ENCODE results near the gene MARVELD3. TPM values are rescaled to one million over a fixed set of nuclear protein-coding genes. Genes with fewer than 3 reads are reported as not detected.

Gene MARVELD3
- total and polyA plus RNA-seq, 9 donors, result 0.10 to 9.2 (median 0.68) TPM; not detected in 1

GRCh38 chr16:71658771-71659170, 32.8 kb downstream of the MARVELD3 start:
- no peak for DNase-seq
- intact Hi-C loops (cut with DNase I), result no loop called here
- TF ChIP-seq POLR2A (IDR thresholded peaks at IDR 0.05) (no peak), CTCF (IDR thresholded peaks at IDR 0.05) (no peak), EP300 (IDR thresholded peaks at IDR 0.05) (no peak)
- no peak overlapping the region for H3K27ac ChIP-seq
- 78 to 89% (median 81%) methylated on average over 4 of the region's 4 CpGs for WGBS, 3 donors
- H3K4me1 ChIP-seq (ENCODE audit: insufficient read depth), result no peaks in the 10 kb centered on the region
- no peak overlapping the region for H3K4me3 ChIP-seq
- no peaks in the 10 kb centered on the region for H3K36me3 ChIP-seq
- H3K27me3 ChIP-seq, result no peaks in the 10 kb centered on the region
- H3K9me3 ChIP-seq, result no peaks in the 10 kb centered on the region

GRCh38 chr16:71659471-71659870, 33.5 kb downstream of the MARVELD3 start:
- TF ChIP-seq CTCF (IDR thresholded peaks at IDR 0.05) (no peak), POLR2A (IDR thresholded peaks at IDR 0.05) (no peak), EP300 (IDR thresholded peaks at IDR 0.05) (no peak)
- H3K27ac ChIP-seq, result no peak overlapping the region
- H3K36me3 ChIP-seq, result no peaks in the 10 kb centered on the region
- DNase-seq, result no peak
- no peaks in the 10 kb centered on the region for H3K27me3 ChIP-seq
- WGBS, 3 donors, result 96 to 98% (median 98%) methylated on average over 2 of the region's 2 CpGs
- no peaks in the 10 kb centered on the region for H3K4me1 ChIP-seq (ENCODE audit: insufficient read depth)
- no peaks in the 10 kb centered on the region for H3K9me3 ChIP-seq
- intact Hi-C loops (cut with DNase I), result no loop called here
- H3K4me3 ChIP-seq, result no peak overlapping the region

DNA sequence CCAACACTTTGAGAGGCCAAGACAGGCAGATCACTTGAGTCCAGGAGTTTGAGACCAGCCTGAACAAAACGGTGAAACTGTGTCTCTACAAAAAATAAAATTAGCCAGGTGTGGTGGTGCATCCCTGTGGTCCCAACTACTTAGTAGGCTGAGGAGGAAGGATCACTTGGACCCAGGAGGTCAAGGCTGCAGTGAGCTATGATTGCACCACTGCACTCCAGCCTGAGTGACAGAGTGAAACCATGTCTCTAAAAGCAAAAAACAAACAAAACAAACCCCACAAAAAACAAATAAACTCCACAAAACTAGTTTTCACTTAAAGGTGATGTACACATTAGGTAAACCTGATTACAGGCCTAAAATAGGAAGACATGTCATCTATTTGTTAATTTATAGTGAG, 40.3 kb downstream of the MARVELD3 start:
- intact Hi-C loops (cut with DNase I), result no loop called here
- Histone ChIP-seq H3K27me3 (no peaks in the 10 kb centered on the region), H3K9me3 (no peaks in the 10 kb centered on the region), H3K27ac (no peak overlapping the region), H3K4me3 (no peak overlapping the region), H3K4me1 (ENCODE audit: insufficient read depth) (no peaks in the 10 kb centered on the region), H3K36me3 (no peaks in the 10 kb centered on the region)
- TF ChIP-seq CTCF (IDR thresholded peaks at IDR 0.05), result no peak
- no peak for TF ChIP-seq POLR2A (IDR thresholded peaks at IDR 0.05)
- TF ChIP-seq EP300 (IDR thresholded peaks at IDR 0.05), result no peak
- DNase-seq, result no peak
- WGBS, 3 donors, result 75 to 79% (median 77%) methylated on average over 1 of the region's 1 CpG

DNA sequence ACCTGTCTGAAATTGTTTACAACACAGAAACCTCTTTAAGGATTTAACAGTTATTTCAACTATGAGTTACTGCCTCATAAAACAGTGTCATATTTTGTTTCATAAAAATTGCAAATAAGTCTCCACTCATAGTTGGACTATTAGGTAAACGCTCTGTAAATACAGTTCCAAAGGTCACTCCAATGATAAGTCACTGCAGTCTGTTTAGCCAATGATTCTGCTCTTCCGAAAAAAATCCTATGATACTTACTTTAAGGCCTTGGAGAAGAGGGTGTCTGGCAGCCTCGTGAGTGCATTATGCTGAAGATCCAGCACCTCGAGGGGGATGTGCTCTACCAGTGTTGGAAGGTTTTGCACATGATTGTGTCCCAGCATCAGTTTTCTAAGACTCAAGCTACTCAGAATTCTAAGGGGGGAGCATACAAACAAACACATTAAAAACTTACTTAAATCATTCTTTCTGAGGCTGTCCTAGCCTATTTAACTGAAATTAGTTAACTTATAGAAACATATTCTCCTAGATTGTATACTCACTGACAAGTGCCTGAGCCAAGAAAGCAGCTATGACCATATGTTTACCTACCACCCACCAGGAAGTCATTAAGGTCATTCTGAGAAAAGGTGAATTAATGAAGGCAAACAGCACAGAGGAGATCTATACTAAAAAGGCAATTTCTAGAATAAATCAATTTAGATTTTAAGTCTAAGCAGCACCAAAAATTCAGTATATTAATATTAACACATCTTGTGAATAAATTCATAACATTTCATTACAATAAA, 41.1 kb downstream of the MARVELD3 start:
- H3K27ac ChIP-seq, result no peak overlapping the region
- intact Hi-C loops (cut with DNase I), result no loop called here
- no peak overlapping the region for H3K4me3 ChIP-seq
- no peaks in the 10 kb centered on the region for H3K36me3 ChIP-seq
- DNase-seq, result no peak
- TF ChIP-seq EP300 (IDR thresholded peaks at IDR 0.05), result no peak
- no peak for TF ChIP-seq CTCF (IDR thresholded peaks at IDR 0.05)
- no peak for TF ChIP-seq POLR2A (IDR thresholded peaks at IDR 0.05)
- 47 to 57% (median 48%) methylated on average over 4 of the region's 4 CpGs for WGBS, 3 donors
- no peaks in the 10 kb centered on the region for H3K4me1 ChIP-seq (ENCODE audit: insufficient read depth)
- H3K27me3 ChIP-seq, result no peaks in the 10 kb centered on the region
- no peaks in the 10 kb centered on the region for H3K9me3 ChIP-seq

All from ovary (tissue), 9 donors.